ENCODE results near the gene VPS8. TPM values are rescaled to one million over a fixed set of nuclear protein-coding genes. Genes with fewer than 3 reads are reported as not detected.

Gene VPS8
- total RNA-seq, 1 donor = 95.2 TPM

GRCh38 chr3:184941408-184941807 is 129.4 kb downstream of the VPS8 start:
- no peak for DNase-seq (ENCODE audit: insufficient read length, low spot score, missing footprints)
- H2AFZ ChIP-seq (ENCODE audit: low read length) = no peak overlapping the region
- no peak for TF ChIP-seq CTCF (IDR thresholded peaks at IDR 0.05; ENCODE audit: extremely low read depth, low read depth, low read length)

GRCh38 chr3:184942735-184943134 is 130.8 kb downstream of the VPS8 start:
- no peaks in the 10 kb centered on the region for H3K27me3 ChIP-seq (ENCODE audit: insufficient read depth, low read length)
- no peak overlapping the region for H3K4me3 ChIP-seq (ENCODE audit: insufficient read depth, low read length)
- no peak for TF ChIP-seq CTCF (IDR thresholded peaks at IDR 0.05; ENCODE audit: extremely low read depth, low read depth, low read length)

More at GRCh38 chr3:184941408-184941807, 129.4 kb downstream of the VPS8 start:
- no peaks in the 10 kb centered on the region for H3K36me3 ChIP-seq (ENCODE audit: insufficient read depth, low read length)
- H3K79me2 ChIP-seq (ENCODE audit: insufficient read depth, low read length) = no peaks in the 10 kb centered on the region
- H3K9me3 ChIP-seq (ENCODE audit: low read depth, low read length) = no peaks in the 10 kb centered on the region
- H3K27ac ChIP-seq (ENCODE audit: low read depth, low read length) = no peak overlapping the region
- no peak overlapping the region for H3K4me2 ChIP-seq (ENCODE audit: insufficient read depth, low read length)
- no peaks in the 10 kb centered on the region for H3K27me3 ChIP-seq (ENCODE audit: insufficient read depth, low read length)
- H3K4me1 ChIP-seq (ENCODE audit: insufficient read depth, low read length) = no peaks in the 10 kb centered on the region
- no peak overlapping the region for H3K4me3 ChIP-seq (ENCODE audit: insufficient read depth, low read length)
- H4K20me1 ChIP-seq (ENCODE audit: insufficient read depth, low read length) = no peaks in the 10 kb centered on the region

GRCh38 chr3:184944241-184944640 is 132.3 kb downstream of the VPS8 start:
- Histone ChIP-seq H3K79me2 (ENCODE audit: insufficient read depth, low read length) (no peaks in the 10 kb centered on the region), H3K4me2 (ENCODE audit: insufficient read depth, low read length) (no peak overlapping the region), H3K4me3 (ENCODE audit: insufficient read depth, low read length) (no peak overlapping the region), H3K27ac (ENCODE audit: low read depth, low read length) (no peak overlapping the region), H3K9me3 (ENCODE audit: low read depth, low read length) (no peaks in the 10 kb centered on the region), H3K27me3 (ENCODE audit: insufficient read depth, low read length) (no peaks in the 10 kb centered on the region), H3K4me1 (ENCODE audit: insufficient read depth, low read length) (no peaks in the 10 kb centered on the region), H3K36me3 (ENCODE audit: insufficient read depth, low read length) (no peaks in the 10 kb centered on the region), H4K20me1 (ENCODE audit: insufficient read depth, low read length) (no peaks in the 10 kb centered on the region), H2AFZ (ENCODE audit: low read length) (no peak overlapping the region)
- no peak for TF ChIP-seq CTCF (IDR thresholded peaks at IDR 0.05; ENCODE audit: extremely low read depth, low read depth, low read length)
- no peak for DNase-seq (ENCODE audit: insufficient read length, low spot score, missing footprints)

More at GRCh38 chr3:184942735-184943134, 130.8 kb downstream of the VPS8 start:
- H3K4me2 ChIP-seq (ENCODE audit: insufficient read depth, low read length) = no peak overlapping the region
- peak; percentile 15 for DNase-seq (ENCODE audit: insufficient read length, low spot score, missing footprints)
- H3K27ac ChIP-seq (ENCODE audit: low read depth, low read length) = no peak overlapping the region
- no peaks in the 10 kb centered on the region for H4K20me1 ChIP-seq (ENCODE audit: insufficient read depth, low read length)
- no peaks in the 10 kb centered on the region for H3K9me3 ChIP-seq (ENCODE audit: low read depth, low read length)
- H3K4me1 ChIP-seq (ENCODE audit: insufficient read depth, low read length) = no peaks in the 10 kb centered on the region
- no peak overlapping the region for H2AFZ ChIP-seq (ENCODE audit: low read length)
- H3K79me2 ChIP-seq (ENCODE audit: insufficient read depth, low read length) = no peaks in the 10 kb centered on the region
- no peaks in the 10 kb centered on the region for H3K36me3 ChIP-seq (ENCODE audit: insufficient read depth, low read length)

GRCh38 chr3:184945886-184946625 is 134.1 kb downstream of the VPS8 start:
- no peaks in the 10 kb centered on the region for H3K9me3 ChIP-seq (ENCODE audit: low read depth, low read length)
- H3K4me2 ChIP-seq (ENCODE audit: insufficient read depth, low read length) = no peak overlapping the region
- TF ChIP-seq CTCF (IDR thresholded peaks at IDR 0.05; ENCODE audit: extremely low read depth, low read depth, low read length) = no peak
- no peaks in the 10 kb centered on the region for H3K4me1 ChIP-seq (ENCODE audit: insufficient read depth, low read length)
- H2AFZ ChIP-seq (ENCODE audit: low read length) = no peak overlapping the region
- no peaks in the 10 kb centered on the region for H3K27me3 ChIP-seq (ENCODE audit: insufficient read depth, low read length)
- H4K20me1 ChIP-seq (ENCODE audit: insufficient read depth, low read length) = no peaks in the 10 kb centered on the region
- no peaks in the 10 kb centered on the region for H3K79me2 ChIP-seq (ENCODE audit: insufficient read depth, low read length)
- H3K4me3 ChIP-seq (ENCODE audit: insufficient read depth, low read length) = no peak overlapping the region
- no peaks in the 10 kb centered on the region for H3K36me3 ChIP-seq (ENCODE audit: insufficient read depth, low read length)
- no peak overlapping the region for H3K27ac ChIP-seq (ENCODE audit: low read depth, low read length)
- DNase-seq (ENCODE audit: insufficient read length, low spot score, missing footprints) = no peak
